K562 (cell line): ENCODE results near the gene KLHL8. TPM values are rescaled to one million over a fixed set of nuclear protein-coding genes. Genes with fewer than 3 reads are reported as not detected.

ENCODE experiments used
- DIDO1 ChIP-seq: fragments of 450-650 bp; IDR thresholded peaks from 2 replicates; pipeline ENCODE4 v1.6.1; 2016; ENCODE audit warnings: low read depth, missing biosample characterization, missing genetic modification characterization
- ESRRA ChIP-seq: fragments of 450-650 bp; IDR thresholded peaks from 2 replicates; pipeline ENCODE4 v1.6.1; 2014; ENCODE audit warnings: low read depth, mild to moderate bottlenecking, moderate library complexity, borderline replicate concordance
- GABPB2 ChIP-seq: fragments of 250-450 bp; sonication (Bioruptor Pico); conservative IDR thresholded peaks from 2 replicates; pipeline ENCODE4 v1.5.1; 2021; ENCODE audit warnings: mild to moderate bottlenecking
- MTA2 ChIP-seq: fragments of 450-650 bp; IDR thresholded peaks from 2 replicates; pipeline ENCODE4 v1.6.1; 2016; ENCODE audit warnings: low read depth
- SRSF7 ChIP-seq: fragments of 200-400 bp; formaldehyde crosslinking; optimal IDR thresholded peaks from 2 replicates; pipeline ENCODE3; 2017; ENCODE audit warnings: mild to moderate bottlenecking, low read depth, low read length
- ZBTB9 ChIP-seq: fragments of 450-650 bp; formaldehyde crosslinking; IDR thresholded peaks from 2 replicates; pipeline ENCODE4 v1.4.0; 2020; ENCODE audit warnings: mild to moderate bottlenecking, moderate library complexity
- ZNF282 ChIP-seq: sonication (generic); formaldehyde crosslinking; IDR thresholded peaks from 2 replicates; pipeline ENCODE4 v1.8.1; 2023; ENCODE audit warnings: missing genetic modification reagents
- ZNF551 ChIP-seq: fragments of 250-450 bp; sonication (Bioruptor Pico); IDR thresholded peaks from 2 replicates; pipeline ENCODE4 v1.5.0; 2021; ENCODE audit warnings: mild to moderate bottlenecking, moderate library complexity
- ZNF644 ChIP-seq: fragments of 200-800 bp; sonication (Bioruptor generic); IDR thresholded peaks from 2 replicates; pipeline ENCODE4 v1.6.1; 2016; ENCODE audit warnings: low read depth, missing genetic modification characterization, missing compliant biosample characterization
- polyA plus RNA-seq, 8 experiments: library from polyadenylated mRNA; depleted of rRNA in 4 of 8; stranded (reverse) in 5 of 8; unstranded in 3 of 8; fragments of >200 nt; fragmentation: Nextera tagmentation in 2 of 8; fragmentation: Illumina TruSeq in 1 of 8; extraction: Ambion mirVana in 2 of 8; extraction: Trizol in 1 of 8; gene quantifications; 2 replicates each; pipeline versions ENCODE4 v1.2.1 to v1.2.3, GENCODE V29; 2011 to 2014; ENCODE audit warnings: inconsistent platforms in 1 of 8, missing spikeins in 1 of 8
- total RNA-seq, 7 experiments: library from RNA; depleted of rRNA in 6 of 7; stranded (reverse); fragments of >200 nt in 6 of 7; fragmentation: Illumina TruSeq in 2 of 7; extraction: Trizol in 2 of 7; gene quantifications; 2 replicates each; pipeline versions ENCODE4 v1.2.1 to v1.2.3, GENCODE V29; 2011 to 2021; ENCODE audit warnings: low replicate concordance in 1 of 7
- TF ChIP-seq, protein P1 (sequence below): IDR thresholded peaks from 2 replicates; pipeline ENCODE4 v1.6.1; 2011; ENCODE audit not compliant: insufficient read length; ENCODE audit errors: extremely low read depth

The KLHL8 gene
- total and polyA plus RNA-seq, 9 of the 15 experiments (the other 6 are each of a cell fraction or from before 2014, with no cell fraction given), result 8.7 to 25.3 (median 15.7) TPM

DNA sequence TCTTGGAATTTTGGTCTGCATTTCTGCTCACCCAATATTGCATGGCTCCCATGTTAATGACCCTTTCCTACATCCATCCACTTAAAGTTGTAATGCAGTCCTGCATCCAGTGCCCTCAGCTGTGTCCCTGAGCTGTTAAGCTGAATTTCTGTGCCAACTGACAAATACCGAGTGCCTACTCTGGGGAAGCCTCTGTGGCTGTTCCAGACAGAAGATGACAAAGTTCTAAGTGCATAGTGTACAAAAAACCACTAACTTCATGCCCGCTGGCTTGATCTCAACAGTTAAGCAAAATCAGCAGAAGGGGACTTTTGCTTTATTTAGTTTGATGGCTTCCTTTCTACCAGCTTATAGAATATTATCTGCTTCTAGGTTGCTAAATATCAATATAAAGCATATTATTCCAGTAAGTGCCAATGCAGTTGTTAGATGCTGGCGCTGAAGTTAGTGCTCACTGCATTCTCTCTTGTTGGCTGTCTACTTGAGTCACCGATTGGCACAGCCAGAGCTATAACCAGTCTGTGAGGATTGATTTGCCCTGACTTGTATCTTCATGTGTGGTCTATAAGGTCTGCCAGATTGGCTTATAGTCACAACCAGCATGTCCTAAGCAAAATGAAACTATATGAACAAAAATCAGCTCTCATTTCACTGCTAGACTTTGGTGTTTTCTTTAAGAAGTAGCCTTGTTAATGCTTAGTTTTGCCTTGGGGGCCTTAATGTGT, 98.9 kb downstream of the KLHL8 start (continued):
- TF ChIP-seq DIDO1 (tag) (no peak), MTA2 (no peak), ESRRA (no peak), ZNF644 (tag) (no peak), ZNF282 (CRISPR knock-in tag) (no peak), GABPB2 (CRISPR knock-in tag) (no peak), SRSF7 (no peak), ZBTB9 (CRISPR knock-in tag) (no peak), ZNF551 (no peak)
- TF ChIP-seq, protein P1, sequence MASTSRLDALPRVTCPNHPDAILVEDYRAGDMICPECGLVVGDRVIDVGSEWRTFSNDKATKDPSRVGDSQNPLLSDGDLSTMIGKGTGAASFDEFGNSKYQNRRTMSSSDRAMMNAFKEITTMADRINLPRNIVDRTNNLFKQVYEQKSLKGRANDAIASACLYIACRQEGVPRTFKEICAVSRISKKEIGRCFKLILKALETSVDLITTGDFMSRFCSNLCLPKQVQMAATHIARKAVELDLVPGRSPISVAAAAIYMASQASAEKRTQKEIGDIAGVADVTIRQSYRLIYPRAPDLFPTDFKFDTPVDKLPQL, result no peak
